GM12891 (cell line): ENCODE measurements around the gene NUB1.

ENCODE experiments used
- PAX5 ChIP-seq: IDR thresholded peaks from 2 replicates; pipeline ENCODE4 v1.6.1; 2011; ENCODE audit warnings: low read length, moderate library complexity, mild to moderate bottlenecking; ENCODE audit not compliant: insufficient read depth, severe bottlenecking
- POLR2A ChIP-seq: IDR thresholded peaks from 2 replicates; pipeline ENCODE4 v1.6.1; 2011; ENCODE audit warnings: low read depth, low read length, control low read depth
- POLR2AphosphoS5 ChIP-seq: IDR thresholded peaks from 2 replicates; pipeline ENCODE4 v1.6.1; 2011; ENCODE audit warnings: low read depth, low read length, control low read depth
- POU2F2 ChIP-seq: IDR thresholded peaks from 2 replicates; pipeline ENCODE4 v1.6.1; 2011; ENCODE audit warnings: low read depth, mild to moderate bottlenecking, control low read depth, low read length, moderate library complexity
- SPI1 ChIP-seq: IDR thresholded peaks from 2 replicates; pipeline ENCODE4 v1.6.1; 2011; ENCODE audit warnings: low read depth, low read length, control low read depth
- TAF1 ChIP-seq: IDR thresholded peaks from 2 replicates; pipeline ENCODE4 v1.6.1; 2011; ENCODE audit warnings: low read depth, low read length, control low read depth

DNA sequence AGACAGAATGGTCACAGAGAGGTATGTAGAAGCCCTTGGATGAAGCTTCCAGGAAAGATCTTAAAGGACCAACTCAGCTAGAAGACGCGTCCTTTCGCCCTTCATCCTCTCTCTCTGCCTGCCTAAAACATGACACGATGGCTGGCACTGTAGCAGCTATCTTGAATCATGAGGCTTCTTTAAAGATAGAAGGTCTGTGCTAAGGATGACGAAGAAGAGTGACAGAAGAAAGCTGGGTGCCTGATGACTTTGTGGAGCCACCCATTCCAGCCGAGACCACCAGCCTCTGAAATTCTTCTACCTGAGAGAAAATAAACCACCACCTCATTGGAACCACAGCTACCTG is 42.7 kb downstream of the NUB1 start:
- TF ChIP-seq POLR2AphosphoS5 (no peak), POLR2A (no peak), SPI1 (no peak), TAF1 (no peak), PAX5 (no peak), POU2F2 (no peak)
